Keratinocyte (primary cell): ENCODE measurements around the gene ATRAID. TPM values are rescaled to one million over a fixed set of nuclear protein-coding genes. Genes with fewer than 3 reads are reported as not detected.
"Not testable (repeated sequence)": the region's sequence is repeated elsewhere in the genome, so short reads cannot be mapped to it uniquely, and the experiment has no call there.

Experiments
- DNase-seq: peaks from one replicate; pipeline ENCODE4 v3.0.0-alpha.2; 2011; ENCODE audit warnings: low read depth, missing footprints, low spot score
- FAIRE-seq: peaks from 2 replicates; lab custom pipeline; 2011; peaks lifted over from hg19 to GRCh38; lab: Jason Lieb, UNC
- H2AFZ ChIP-seq: 2 replicates; pipeline ENCODE4 v1.6.0; 2012; ENCODE audit warnings: low read length, control low read depth, inconsistent platforms; ENCODE audit not compliant: control insufficient read depth
- H3K27ac ChIP-seq: 2 replicates; pipeline ENCODE4 v1.5.1; 2011; ENCODE audit warnings: low read length; ENCODE audit not compliant: control insufficient read depth, insufficient read depth
- H3K27me3 ChIP-seq: 3 replicates; pipeline ENCODE4 v1.6.0; 2011; ENCODE audit warnings: low read length; ENCODE audit not compliant: control insufficient read depth, insufficient read depth; ENCODE audit errors: extremely low read depth
- H3K36me3 ChIP-seq, 2 experiments: 2 replicates in 1 of 2; 3 replicates in 1 of 2; pipeline ENCODE4 v1.5.1; 2011; ENCODE audit warnings: low read length in 2 of 2, mild to moderate bottlenecking in 1 of 2; ENCODE audit not compliant: control insufficient read depth in 2 of 2, insufficient read depth in 2 of 2; ENCODE audit errors: extremely low read depth in 1 of 2
- H3K4me1 ChIP-seq: 3 replicates; pipeline ENCODE4 v1.5.1; 2011; ENCODE audit warnings: low read length; ENCODE audit not compliant: control insufficient read depth, insufficient read depth; ENCODE audit errors: extremely low read depth
- H3K4me2 ChIP-seq: 3 replicates; pipeline ENCODE4 v1.6.0; 2011; ENCODE audit warnings: low read depth, low read length; ENCODE audit not compliant: control insufficient read depth, insufficient read depth; ENCODE audit errors: extremely low read depth
- H3K4me3 ChIP-seq, 3 experiments: fragments of 200-600 bp in 1 of 3; sonication (generic) in 1 of 3; 2 replicates in 2 of 3; 3 replicates in 1 of 3; pipeline ENCODE4 v1.5.1; 2011 to 2016; ENCODE audit warnings: low read length in 3 of 3, mild to moderate bottlenecking in 3 of 3, control low read depth in 2 of 3, inconsistent platforms in 1 of 3, low read depth in 1 of 3, mixed read lengths in 1 of 3, mixed run types in 1 of 3, moderate library complexity in 1 of 3; ENCODE audit not compliant: control insufficient read depth in 2 of 3, insufficient read depth in 2 of 3; ENCODE audit errors: extremely low read depth in 1 of 3
- H3K79me2 ChIP-seq: 2 replicates; pipeline ENCODE4 v1.6.0; 2012; ENCODE audit warnings: low read length; ENCODE audit not compliant: control insufficient read depth, insufficient read depth
- H3K9ac ChIP-seq: 3 replicates; pipeline ENCODE4 v1.6.0; 2011; ENCODE audit warnings: low read length; ENCODE audit not compliant: control insufficient read depth, insufficient read depth; ENCODE audit errors: extremely low read depth
- H3K9me1 ChIP-seq: 3 replicates; pipeline ENCODE4 v1.6.0; 2011; ENCODE audit warnings: low read length; ENCODE audit not compliant: control insufficient read depth, insufficient read depth; ENCODE audit errors: extremely low read depth
- H3K9me3 ChIP-seq: 2 replicates; pipeline ENCODE4 v1.5.1; 2012; ENCODE audit warnings: low read depth, low read length; ENCODE audit not compliant: control insufficient read depth
- H4K20me1 ChIP-seq: 3 replicates; pipeline ENCODE4 v1.6.0; 2011; ENCODE audit warnings: low read length; ENCODE audit not compliant: control insufficient read depth, insufficient read depth; ENCODE audit errors: extremely low read depth
- CTCF ChIP-seq, 3 experiments: IDR thresholded peaks in 1 of 3; conservative IDR thresholded peaks in 1 of 3; optimal IDR thresholded peaks in 1 of 3; 2 replicates in 2 of 3; 3 replicates in 1 of 3; pipeline versions ENCODE3 to v1.5.1; 2011; ENCODE audit warnings: low read length in 3 of 3, mild to moderate bottlenecking in 3 of 3, moderate library complexity in 2 of 3, control low read depth in 1 of 3, inconsistent platforms in 1 of 3; ENCODE audit not compliant: insufficient read depth in 2 of 3; ENCODE audit errors: extremely low read depth in 1 of 3
- EZH2 ChIP-seq: IDR thresholded peaks from one replicate; pipeline ENCODE4 v1.6.1; 2012; ENCODE audit warnings: inconsistent platforms, mild to moderate bottlenecking, low read length, moderate library complexity
- dilution Hi-C: fragments of 300-500 bp; cut with MboI; formaldehyde crosslinking; loops from one replicate; pipeline ENCODE4 v1.7.0; 2020; ENCODE audit warnings: low sequenced_read_pairs; ENCODE audit not compliant: extremely low pct_ligation_motif_present
- polyA plus RNA-seq, 5 experiments: library from polyadenylated mRNA; depleted of rRNA in 3 of 5; stranded (reverse) in 3 of 5; stranded (forward) in 1 of 5; unstranded in 1 of 5; fragments of >200 nt; gene quantifications; 1 replicate in 1 of 5; 2 replicates in 3 of 5; 3 replicates in 1 of 5; pipeline versions ENCODE4 v1.2.1 to v1.2.3, GENCODE V29; 2011 to 2012; ENCODE audit warnings: missing spikeins in 2 of 5, low read depth in 1 of 5, low replicate concordance in 1 of 5

Gene ATRAID
- polyA plus RNA-seq, 1 donor (not counting 4 experiments of a cell fraction or from before 2014, with no cell fraction given) = 154 TPM

DNA sequence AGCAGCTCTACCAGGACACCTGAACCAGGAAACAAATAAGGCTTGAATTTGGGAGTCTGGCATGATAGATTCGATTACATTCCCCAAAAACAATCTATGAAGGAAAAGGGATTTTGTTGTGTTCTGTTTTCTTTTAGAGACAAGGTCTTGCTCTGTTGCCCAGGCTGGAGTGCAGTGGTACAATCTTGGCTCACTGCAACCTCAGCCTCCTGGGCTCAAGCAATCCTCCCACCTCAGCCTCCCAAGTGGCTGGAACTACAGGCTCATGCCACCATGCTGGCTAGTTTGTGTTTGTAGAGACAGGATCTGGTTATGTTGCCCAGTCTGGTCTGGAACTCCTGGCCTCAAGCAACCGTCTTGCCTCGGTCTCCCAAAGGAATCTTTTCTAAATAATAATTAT, 13.8 kb upstream of the ATRAID start:
- H3K9ac ChIP-seq, DNase-seq, H3K27ac ChIP-seq, dilution Hi-C loops, H4K20me1 ChIP-seq, FAIRE-seq, H3K9me1 ChIP-seq, H2AFZ ChIP-seq, H3K27me3 ChIP-seq, H3K79me2 ChIP-seq, H3K4me1 ChIP-seq, H3K9me3 ChIP-seq, H3K4me2 ChIP-seq, H3K4me3 ChIP-seq: not testable (repeated sequence)
- peaks cover 8 to 15% of the 10 kb centered on the region in 2 experiments for H3K36me3 ChIP-seq

DNA sequence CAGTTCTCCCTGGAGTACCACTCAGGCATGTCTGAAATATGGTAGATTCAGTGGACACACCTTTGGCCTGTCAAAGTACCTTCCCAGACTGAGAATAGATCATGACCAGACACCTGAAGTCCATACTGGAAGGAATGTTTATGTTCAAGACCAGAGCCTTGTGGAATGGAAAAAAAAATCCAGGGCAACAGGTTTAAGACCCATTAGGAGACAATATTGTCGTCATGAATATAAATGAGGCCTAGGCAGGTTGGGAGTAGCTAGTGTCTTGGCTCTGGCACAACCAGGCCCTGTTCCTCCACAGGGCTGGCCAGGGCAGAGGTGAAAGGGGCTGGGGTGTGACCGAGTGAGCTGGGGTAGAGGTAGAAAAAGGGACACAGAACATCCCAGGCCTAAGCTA, 13.2 kb upstream of the ATRAID start:
- no peak overlapping the region for H3K9ac ChIP-seq
- dilution Hi-C loops = no loop called here
- H3K27ac ChIP-seq = no peak overlapping the region
- H3K4me2 ChIP-seq = no peak overlapping the region
- no peak overlapping the region for H2AFZ ChIP-seq
- no peaks in the 10 kb centered on the region for H3K79me2 ChIP-seq
- DNase-seq (no peak), FAIRE-seq (no peak)
- no peaks in the 10 kb centered on the region for H4K20me1 ChIP-seq
- no peaks in the 10 kb centered on the region for H3K9me3 ChIP-seq
- no peaks in the 10 kb centered on the region for H3K9me1 ChIP-seq
- H3K27me3 ChIP-seq = no peaks in the 10 kb centered on the region
- peaks cover 10 to 17% of the 10 kb centered on the region in 2 experiments for H3K36me3 ChIP-seq
- H3K4me3 ChIP-seq = no peak overlapping the region
- no peak for TF ChIP-seq EZH2
- TF ChIP-seq CTCF (optimal IDR thresholded peaks at IDR 0.05 in 1 of 3, IDR thresholded peaks at IDR 0.05 in 1 of 3, conservative IDR thresholded peaks at IDR 0.05 in 1 of 3; ENCODE audit: extremely low read depth in 1 of 3, insufficient read depth in 2 of 3, low read length in 3 of 3) = no peak
- H3K4me1 ChIP-seq = peaks cover 3% of the 10 kb centered on the region

GRCh38 chr2:27199241-27199640, 12.6 kb upstream of the ATRAID start:
- Histone ChIP-seq H3K9me1 (no peaks in the 10 kb centered on the region), H3K9me3 (no peaks in the 10 kb centered on the region)
- FAIRE-seq = no peak

More at GRCh38 chr2:27199241-27199640, 12.6 kb upstream of the ATRAID start:
- TF ChIP-seq EZH2 (no peak), CTCF (optimal IDR thresholded peaks at IDR 0.05 in 1 of 3, IDR thresholded peaks at IDR 0.05 in 1 of 3, conservative IDR thresholded peaks at IDR 0.05 in 1 of 3; ENCODE audit: extremely low read depth in 1 of 3, insufficient read depth in 2 of 3, low read length in 3 of 3) (no peak)
- dilution Hi-C loops = no loop called here
- no peaks in the 10 kb centered on the region for H3K27me3 ChIP-seq
- H3K4me1 ChIP-seq = peaks cover 3% of the 10 kb centered on the region
- H3K4me3 ChIP-seq = no peak overlapping the region
- no peaks in the 10 kb centered on the region for H3K79me2 ChIP-seq
- H2AFZ ChIP-seq = no peak overlapping the region
- H3K9ac ChIP-seq = no peak overlapping the region
- no peak overlapping the region for H3K27ac ChIP-seq
- no peak for DNase-seq
- H4K20me1 ChIP-seq = no peaks in the 10 kb centered on the region
- no peak overlapping the region for H3K4me2 ChIP-seq
- H3K36me3 ChIP-seq = peaks cover 15 to 24% of the 10 kb centered on the region in 2 experiments
